PFSK-1 (cell line): ENCODE data around the gene SCGB1C2.

Experiments used
- FOXP2 ChIP-seq: optimal IDR thresholded peaks from 2 replicates; pipeline ENCODE3; 2011; ENCODE audit warnings: borderline replicate concordance, control low read depth, inconsistent platforms; ENCODE audit not compliant: insufficient read depth; ENCODE audit errors: extremely low read length, extremely low read depth
- POLR2AphosphoS5 ChIP-seq: IDR thresholded peaks from 2 replicates; pipeline ENCODE4 v1.6.1; 2012; ENCODE audit warnings: low read depth, mild to moderate bottlenecking, control low read depth, low read length, moderate library complexity
- REST ChIP-seq, 2 experiments: IDR thresholded peaks; 2 replicates each; pipeline versions ENCODE4 v1.6.1 to v1.8.0; 2011 to 2012; ENCODE audit warnings: low read depth in 2 of 2, low read length in 2 of 2, control low read depth in 1 of 2, inconsistent platforms in 1 of 2, mild to moderate bottlenecking in 1 of 2, moderate library complexity in 1 of 2; ENCODE audit not compliant: insufficient read depth in 1 of 2
- SIN3A ChIP-seq: IDR thresholded peaks from 2 replicates; pipeline ENCODE4 v1.6.1; 2012; ENCODE audit warnings: mild to moderate bottlenecking, low read length, moderate library complexity, borderline replicate concordance; ENCODE audit not compliant: insufficient read depth
- TAF1 ChIP-seq: IDR thresholded peaks from 2 replicates; pipeline ENCODE4 v1.6.1; 2012; ENCODE audit warnings: low read length, control low read depth, borderline replicate concordance; ENCODE audit not compliant: insufficient read depth

Gene SCGB1C2

GRCh38 chr17:158379-158778 lies 21.0 kb downstream of the SCGB1C2 start:
- TF ChIP-seq FOXP2, result no peak
- TF ChIP-seq POLR2AphosphoS5, result no peak
- TF ChIP-seq SIN3A, result no peak
- no peak for TF ChIP-seq TAF1
- TF ChIP-seq REST (IDR thresholded peaks at IDR 0.05; ENCODE audit: insufficient read depth in 1 of 2, low read depth in 2 of 2, low read length in 2 of 2), result no peak

- TF ChIP-seq REST (IDR thresholded peaks at IDR 0.05; ENCODE audit: insufficient read depth in 1 of 2, low read depth in 2 of 2, low read length in 2 of 2) (no peak), FOXP2 (no peak), TAF1 (no peak), SIN3A (no peak), POLR2AphosphoS5 (no peak)
Measured at GRCh38 chr17:159609-160008, 22.2 kb downstream of the SCGB1C2 start.

GRCh38 chr17:160336-160735 lies 23.0 kb downstream of the SCGB1C2 start:
- TF ChIP-seq REST (IDR thresholded peaks at IDR 0.05; ENCODE audit: insufficient read depth in 1 of 2, low read depth in 2 of 2, low read length in 2 of 2), result no peak
- TF ChIP-seq POLR2AphosphoS5, result no peak
- TF ChIP-seq SIN3A, result no peak
- no peak for TF ChIP-seq FOXP2
- TF ChIP-seq TAF1, result no peak

GRCh38 chr17:161481-161880 lies 24.1 kb downstream of the SCGB1C2 start:
- TF ChIP-seq REST (IDR thresholded peaks at IDR 0.05; ENCODE audit: insufficient read depth in 1 of 2, low read depth in 2 of 2, low read length in 2 of 2) (no peak), FOXP2 (no peak), POLR2AphosphoS5 (no peak), SIN3A (no peak), TAF1 (no peak)

GRCh38 chr17:162689-163088 lies 25.3 kb downstream of the SCGB1C2 start:
- TF ChIP-seq TAF1 (no peak), FOXP2 (no peak), REST (IDR thresholded peaks at IDR 0.05; ENCODE audit: insufficient read depth in 1 of 2, low read depth in 2 of 2, low read length in 2 of 2) (no peak), SIN3A (no peak), POLR2AphosphoS5 (no peak)
